Cerebellar nuclear complex (tissue), 1 donor: Measurements from ENCODE around the gene POLL.

Experiments
- DNase-seq, 2 experiments: peaks; one replicate each; lab custom pipeline; 2025; lab: John Stamatoyannopoulos, UW

POLL gene

GRCh38 chr10:101560298-101561067, 27.6 kb downstream of the POLL start:
- DNase-seq = no peak

DNA sequence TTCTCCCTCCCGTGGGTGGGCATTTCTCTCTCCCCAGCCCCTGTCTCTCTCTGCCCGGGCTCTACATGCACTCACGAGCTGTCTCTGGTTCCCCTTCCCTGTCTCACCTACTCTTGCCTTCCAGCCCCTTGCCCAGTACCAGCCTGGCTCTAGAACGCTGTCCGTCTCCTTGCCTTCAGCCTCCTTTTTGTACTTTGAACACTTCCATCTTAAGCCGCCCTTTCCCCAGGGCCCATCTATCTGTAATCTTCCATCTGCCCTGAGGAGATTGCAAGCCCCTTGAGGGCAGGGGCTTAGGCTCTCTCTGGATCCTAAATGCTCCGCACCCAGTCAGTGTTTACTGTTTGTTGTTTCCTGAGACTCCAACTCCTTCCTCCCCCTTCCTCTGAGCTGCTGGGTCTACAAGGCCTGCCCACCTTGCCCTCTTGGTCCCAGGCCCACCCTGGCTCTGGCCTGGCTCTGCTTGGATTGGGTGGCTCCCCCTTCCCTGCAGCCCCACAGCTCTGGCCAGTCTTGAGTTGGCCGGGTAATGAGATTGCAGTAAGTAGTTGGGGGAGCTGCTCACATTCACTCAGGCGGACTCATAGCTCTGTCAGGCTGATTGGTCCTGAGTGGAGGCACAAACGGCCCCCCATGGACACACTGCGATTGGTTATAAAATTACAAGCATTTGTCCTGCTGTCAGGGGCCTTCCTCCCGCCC, 28.3 kb downstream of the POLL start:
- DNase-seq = no peak

GRCh38 chr10:101558671-101559595, 29.1 kb downstream of the POLL start:
- no peak for DNase-seq

GRCh38 chr10:101558204-101558603, 29.9 kb downstream of the POLL start:
- no peak for DNase-seq

GRCh38 chr10:101557541-101557940, 30.5 kb downstream of the POLL start:
- DNase-seq = no peak

DNA sequence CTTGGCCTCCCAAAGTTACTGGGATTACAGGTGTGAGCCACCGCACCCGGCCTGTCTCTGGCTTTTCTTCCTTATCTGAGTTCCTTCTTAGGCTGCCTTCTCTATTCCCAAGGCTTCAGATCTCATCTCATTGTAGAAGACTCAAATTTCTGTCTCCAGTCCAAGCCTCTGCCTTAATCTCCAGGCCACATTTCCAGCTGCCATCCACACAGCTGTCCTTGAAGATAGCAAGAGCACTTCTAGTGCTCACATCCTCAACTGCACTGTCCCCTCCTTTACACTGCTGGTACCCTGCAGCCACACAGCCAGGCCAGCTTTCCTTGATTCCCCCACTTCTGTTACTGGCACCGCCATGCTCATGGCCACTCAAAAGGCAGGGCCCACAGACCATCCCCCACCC, 35.6 kb downstream of the POLL start:
- DNase-seq = no peak

DNA sequence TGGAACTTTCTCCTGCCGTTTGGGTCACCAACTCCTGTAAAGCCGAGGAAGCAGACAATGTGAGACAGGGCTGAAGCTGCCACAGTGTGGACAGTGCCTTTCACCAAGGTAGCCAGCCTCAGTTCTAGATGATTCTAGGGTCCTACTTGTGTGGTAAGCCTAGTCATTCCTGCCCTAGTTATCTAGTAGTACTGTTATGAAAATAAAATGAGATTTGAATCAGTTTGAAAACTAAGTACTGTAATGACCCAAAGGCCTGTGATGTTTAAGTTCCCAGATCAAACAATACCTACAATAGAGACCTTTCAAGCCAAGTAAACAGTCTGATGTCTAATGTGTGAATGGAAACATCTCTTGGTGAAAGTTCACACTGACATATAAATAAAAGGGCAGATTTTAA, 37.1 kb downstream of the POLL start:
- no peak for DNase-seq

DNA sequence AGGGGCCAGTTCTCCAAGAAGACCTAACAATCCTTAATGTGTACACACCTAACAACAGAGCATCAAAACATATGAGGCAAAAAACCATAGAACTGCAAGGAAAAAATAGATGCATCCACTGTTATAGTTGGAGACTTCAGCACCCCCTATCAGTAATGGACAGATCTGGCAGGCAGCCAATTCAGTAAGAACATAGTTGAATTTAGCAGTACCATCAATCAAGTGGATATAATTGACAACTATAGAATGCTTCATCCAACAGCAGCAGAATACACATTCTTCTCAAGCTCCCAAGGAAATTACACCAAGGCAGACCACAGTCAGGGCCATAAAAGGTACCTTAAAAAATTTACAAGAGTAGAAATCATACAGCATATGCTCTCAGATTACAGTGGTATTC, 42.2 kb downstream of the POLL start:
- DNase-seq = no peak

- DNase-seq = no peak
Measured at GRCh38 chr10:101538446-101538845, 49.6 kb downstream of the POLL start.

DNA sequence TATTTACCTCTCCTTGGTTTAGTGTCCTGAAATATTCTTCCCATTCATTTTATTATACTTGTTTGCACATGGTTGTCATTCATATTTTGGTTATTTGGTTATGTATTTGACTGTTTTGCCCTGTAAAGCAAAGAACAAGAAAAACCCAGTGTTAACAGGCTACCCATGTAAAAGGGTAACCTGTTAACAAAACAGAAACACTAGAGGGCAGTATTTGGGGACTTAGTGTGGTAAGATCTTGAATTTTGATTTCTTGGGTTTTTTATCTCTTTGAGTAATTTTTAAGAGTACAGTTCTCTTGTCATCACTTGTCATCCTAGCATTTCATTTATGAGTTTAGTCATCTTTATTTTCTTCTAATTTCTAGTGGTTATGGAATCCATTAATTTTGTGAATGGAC, 51.3 kb downstream of the POLL start:
- no peak for DNase-seq

DNA sequence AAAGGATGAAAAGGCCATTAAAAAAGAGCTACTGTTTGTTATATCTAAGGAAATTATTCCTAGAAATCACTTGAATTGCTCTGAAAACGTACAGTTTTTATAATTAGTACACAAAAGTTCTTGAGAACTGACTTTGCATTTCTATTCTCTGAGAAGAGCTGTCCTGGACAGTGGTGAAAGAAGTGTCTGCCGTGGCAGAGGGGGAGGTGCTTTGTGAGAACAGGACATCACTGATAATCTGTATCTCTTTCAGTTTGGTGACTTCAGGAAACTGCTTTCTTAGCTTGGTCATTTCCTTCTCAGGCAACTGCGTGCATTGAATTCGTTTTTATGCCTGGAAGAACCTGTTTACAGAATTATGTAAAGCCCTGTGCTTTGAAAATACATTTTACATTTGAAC, 52.1 kb downstream of the POLL start:
- no peak for DNase-seq

DNA sequence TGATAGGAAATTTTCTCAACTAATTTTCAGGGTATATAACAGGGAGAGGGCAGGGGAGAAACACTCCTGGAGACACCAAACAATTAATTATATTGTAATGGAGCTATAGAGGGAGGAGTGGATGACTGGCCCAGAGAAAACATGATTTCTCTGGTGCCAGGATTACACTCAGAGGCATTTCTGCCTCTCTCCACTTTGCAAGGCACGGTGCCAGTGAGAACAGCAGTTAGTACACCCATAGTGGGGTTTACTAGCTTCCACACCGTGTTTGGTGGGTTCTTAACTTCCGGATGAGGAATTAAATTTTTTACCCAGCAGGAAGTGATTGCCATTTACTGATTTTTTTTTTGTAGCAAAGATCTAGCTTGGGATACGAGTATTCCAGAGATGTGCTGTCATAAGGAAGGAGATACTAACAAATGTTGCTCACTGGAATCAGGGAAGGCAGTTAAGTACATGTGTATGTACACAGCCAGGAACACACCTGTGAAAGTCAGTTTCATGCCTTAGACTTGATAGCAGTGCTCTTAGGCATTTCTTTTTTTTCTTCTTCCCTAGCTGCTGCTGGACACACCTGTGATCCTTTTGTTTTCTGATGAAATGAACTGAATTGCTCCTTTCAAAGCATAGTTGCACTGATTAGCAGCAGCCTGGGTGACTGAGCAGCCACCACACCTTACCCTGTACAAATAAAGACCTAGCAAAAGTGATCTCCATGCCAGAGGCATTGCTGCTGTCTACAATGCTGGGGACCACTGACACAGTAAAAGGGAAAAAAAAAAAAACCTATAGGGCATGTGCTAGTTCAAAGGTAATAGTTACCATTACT, 58.1 kb downstream of the POLL start:
- DNase-seq = no peak

DNA sequence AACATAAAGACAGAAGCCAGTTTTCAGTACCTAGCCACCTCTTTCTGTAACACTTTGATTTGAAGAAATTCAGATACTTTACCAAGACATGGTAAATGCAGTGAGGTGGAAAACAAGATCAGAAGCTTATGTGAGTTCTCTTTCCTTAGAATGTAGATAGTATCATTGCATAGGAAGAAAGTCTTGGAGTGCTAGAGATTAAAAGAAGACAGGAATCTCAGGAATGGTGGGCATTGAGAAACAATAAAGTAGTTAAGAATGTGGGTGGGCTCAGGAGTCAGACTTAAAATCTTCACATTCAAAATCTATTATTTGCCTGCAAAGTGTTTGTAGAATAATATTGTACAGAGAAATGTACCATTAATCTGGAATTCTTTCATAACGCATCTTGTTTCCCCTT, 58.9 kb downstream of the POLL start:
- DNase-seq = no peak
